Right lobe of liver (tissue), 4 donors: ENCODE data around the gene KLF1.
A peak's percentile ranks its signal among the peaks of the same experiment; 100 is the strongest.

ENCODE experiments used
- CTCF ChIP-seq, 4 donors: fragments of 200-600 bp in 3 of 4; fragments of 450-650 bp in 1 of 4; IDR thresholded peaks; one replicate each; pipeline versions ENCODE4 v1.5.1 to v1.8.0; 2016 to 2022; ENCODE audit warnings: antibody characterized with exemption in 4 of 4, mild to moderate bottlenecking in 2 of 4
- POLR2A ChIP-seq: fragments of 450-650 bp; IDR thresholded peaks from one replicate; pipeline ENCODE4 v1.6.1; 2017; ENCODE audit warnings: antibody characterized with exemption, mild to moderate bottlenecking
- donor health status: DM: no; HTN: no; CAD: no.
- donor health status: DM: no; HTN: no; CAD: no.
- donor health status: DM: no; HTN: yes; CAD: no.

DNA sequence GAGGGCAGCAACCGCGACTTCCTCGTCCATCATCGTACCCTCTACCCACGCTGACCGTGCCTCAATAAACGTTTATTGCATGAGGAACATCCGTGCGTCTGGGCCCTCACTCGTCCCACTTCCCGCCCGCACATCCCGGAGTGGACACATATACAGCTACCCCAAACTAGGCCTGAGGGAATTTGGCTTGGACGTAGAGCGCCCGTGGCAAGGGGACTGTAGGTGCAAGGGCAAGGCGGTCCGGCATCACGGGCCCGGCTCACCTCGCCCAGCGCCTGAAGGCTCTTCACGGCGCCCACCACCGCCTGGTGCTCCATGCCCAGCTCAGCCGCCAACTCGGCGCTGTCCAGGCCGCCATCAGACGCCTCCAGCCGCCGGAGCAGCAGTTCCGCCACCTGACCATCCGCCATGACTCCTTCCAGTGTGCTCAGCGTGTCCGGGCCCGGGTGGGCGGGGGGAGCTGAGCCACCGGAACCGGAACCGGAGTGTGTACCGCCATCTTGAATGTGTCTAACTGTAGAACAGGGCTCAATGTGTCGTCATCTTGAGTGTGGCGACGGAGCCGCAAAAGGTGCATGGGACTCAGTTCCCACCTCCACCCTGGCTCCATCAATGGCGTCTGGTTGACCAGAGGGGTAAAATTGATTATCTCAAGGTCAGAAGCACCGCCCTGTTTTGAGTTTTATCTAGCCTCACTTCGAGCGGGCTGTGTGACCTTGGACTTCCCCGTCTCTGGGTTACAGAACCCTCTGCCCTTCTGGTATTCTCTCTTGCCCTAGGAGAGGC lies 46.5 kb upstream of the KLF1 start, which contains the start of gene FARSA:
- TF ChIP-seq CTCF (IDR thresholded peaks at IDR 0.05) (no peak), POLR2A (peak; percentile 43)
